ENCODE results near the gene MDH1.
"Not testable (repeated sequence)": the region's sequence is repeated elsewhere in the genome, so short reads cannot be mapped to it uniquely, and the experiment has no call there.

DNA sequence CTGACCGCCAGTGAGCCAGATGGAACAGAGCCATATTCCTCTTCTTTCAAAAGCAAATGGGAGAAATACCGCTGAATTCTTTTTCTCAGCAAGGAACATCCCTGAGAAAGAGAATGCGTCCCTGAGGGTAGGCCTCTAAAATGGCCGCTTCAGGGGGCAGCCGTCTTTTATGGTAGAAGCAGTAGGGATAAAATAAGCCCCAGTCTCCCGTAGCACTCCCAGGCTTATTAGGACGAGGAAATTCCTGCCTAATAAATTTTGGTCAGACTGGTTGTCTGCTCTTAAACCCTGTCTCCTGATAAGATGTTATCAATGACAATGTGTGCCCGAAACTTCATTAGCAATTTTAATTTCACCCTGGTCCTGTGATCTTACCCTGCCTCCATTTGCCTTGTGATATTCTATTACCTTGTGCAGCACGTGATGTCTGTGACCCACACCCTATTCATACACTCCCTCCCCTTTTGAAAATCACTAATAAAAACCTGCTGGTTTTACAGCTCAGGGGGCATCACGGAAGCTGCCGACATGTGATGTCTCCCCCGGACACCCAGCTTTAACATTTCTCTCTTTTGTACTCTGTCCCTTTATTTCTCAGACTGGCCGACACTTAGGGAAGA is 14.9 kb upstream of the MDH1 start:
- not testable (repeated sequence) for TF ChIP-seq POLR2A (IDR thresholded peaks at IDR 0.05)
- TF ChIP-seq, protein P1, sequence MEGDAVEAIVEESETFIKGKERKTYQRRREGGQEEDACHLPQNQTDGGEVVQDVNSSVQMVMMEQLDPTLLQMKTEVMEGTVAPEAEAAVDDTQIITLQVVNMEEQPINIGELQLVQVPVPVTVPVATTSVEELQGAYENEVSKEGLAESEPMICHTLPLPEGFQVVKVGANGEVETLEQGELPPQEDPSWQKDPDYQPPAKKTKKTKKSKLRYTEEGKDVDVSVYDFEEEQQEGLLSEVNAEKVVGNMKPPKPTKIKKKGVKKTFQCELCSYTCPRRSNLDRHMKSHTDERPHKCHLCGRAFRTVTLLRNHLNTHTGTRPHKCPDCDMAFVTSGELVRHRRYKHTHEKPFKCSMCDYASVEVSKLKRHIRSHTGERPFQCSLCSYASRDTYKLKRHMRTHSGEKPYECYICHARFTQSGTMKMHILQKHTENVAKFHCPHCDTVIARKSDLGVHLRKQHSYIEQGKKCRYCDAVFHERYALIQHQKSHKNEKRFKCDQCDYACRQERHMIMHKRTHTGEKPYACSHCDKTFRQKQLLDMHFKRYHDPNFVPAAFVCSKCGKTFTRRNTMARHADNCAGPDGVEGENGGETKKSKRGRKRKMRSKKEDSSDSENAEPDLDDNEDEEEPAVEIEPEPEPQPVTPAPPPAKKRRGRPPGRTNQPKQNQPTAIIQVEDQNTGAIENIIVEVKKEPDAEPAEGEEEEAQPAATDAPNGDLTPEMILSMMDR (IDR thresholded peaks at IDR 0.05) = not testable (repeated sequence)
